Retinal pigment epithelial cell (primary cell): ENCODE data around the gene ABTB1.

Experiments used
- DNase-seq: peaks from one replicate; pipeline ENCODE4 v3.0.0-alpha.2; 2010; ENCODE audit warnings: low read depth
- H3K4me3 ChIP-seq: 2 replicates; pipeline ENCODE4 v1.5.1; 2011; ENCODE audit warnings: mild to moderate bottlenecking, low read length, control low read depth, moderate library complexity
- TF ChIP-seq, protein P1 (sequence below): conservative IDR thresholded peaks from 2 replicates; pipeline ENCODE4 v1.5.1; 2011; ENCODE audit warnings: low read depth, low read length, control low read depth, inconsistent platforms

ABTB1 gene

DNA sequence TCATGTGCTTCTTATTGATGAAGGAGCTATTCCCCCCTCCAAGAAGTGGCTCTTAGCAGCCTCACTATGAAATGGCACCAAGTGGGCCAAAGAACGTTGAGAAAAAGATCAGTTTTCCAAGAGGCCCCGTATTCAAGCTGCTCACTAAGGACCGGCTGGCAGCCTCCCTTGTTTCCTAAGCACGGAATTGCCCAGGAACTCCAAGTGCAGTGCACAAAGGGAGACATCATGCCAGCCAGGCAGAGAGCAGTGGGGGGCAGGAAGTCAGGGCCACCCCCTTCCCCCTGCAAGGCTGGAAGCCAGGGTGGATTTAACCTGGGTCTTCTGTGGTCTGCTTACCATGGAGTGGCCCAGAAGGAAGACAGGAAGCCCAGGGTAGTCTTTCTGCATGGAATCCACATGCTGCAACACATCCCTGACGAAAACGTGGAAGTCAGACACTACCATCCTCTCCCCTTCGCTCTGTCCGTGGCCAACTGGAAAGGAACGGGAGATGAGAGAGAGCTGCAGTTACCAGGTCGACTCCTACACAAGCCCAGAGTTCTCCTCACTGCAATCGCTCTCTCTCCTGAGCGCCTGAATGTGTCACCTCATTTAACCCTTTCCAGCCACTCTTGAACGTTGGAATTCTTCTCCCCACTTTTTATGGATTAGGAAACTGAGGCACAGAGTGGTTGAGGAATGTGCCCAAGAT is 49.5 kb downstream of the ABTB1 start:
- DNase-seq: no peak
- TF ChIP-seq, protein P1, sequence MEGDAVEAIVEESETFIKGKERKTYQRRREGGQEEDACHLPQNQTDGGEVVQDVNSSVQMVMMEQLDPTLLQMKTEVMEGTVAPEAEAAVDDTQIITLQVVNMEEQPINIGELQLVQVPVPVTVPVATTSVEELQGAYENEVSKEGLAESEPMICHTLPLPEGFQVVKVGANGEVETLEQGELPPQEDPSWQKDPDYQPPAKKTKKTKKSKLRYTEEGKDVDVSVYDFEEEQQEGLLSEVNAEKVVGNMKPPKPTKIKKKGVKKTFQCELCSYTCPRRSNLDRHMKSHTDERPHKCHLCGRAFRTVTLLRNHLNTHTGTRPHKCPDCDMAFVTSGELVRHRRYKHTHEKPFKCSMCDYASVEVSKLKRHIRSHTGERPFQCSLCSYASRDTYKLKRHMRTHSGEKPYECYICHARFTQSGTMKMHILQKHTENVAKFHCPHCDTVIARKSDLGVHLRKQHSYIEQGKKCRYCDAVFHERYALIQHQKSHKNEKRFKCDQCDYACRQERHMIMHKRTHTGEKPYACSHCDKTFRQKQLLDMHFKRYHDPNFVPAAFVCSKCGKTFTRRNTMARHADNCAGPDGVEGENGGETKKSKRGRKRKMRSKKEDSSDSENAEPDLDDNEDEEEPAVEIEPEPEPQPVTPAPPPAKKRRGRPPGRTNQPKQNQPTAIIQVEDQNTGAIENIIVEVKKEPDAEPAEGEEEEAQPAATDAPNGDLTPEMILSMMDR: no peak
- H3K4me3 ChIP-seq: no peak overlapping the region

DNA sequence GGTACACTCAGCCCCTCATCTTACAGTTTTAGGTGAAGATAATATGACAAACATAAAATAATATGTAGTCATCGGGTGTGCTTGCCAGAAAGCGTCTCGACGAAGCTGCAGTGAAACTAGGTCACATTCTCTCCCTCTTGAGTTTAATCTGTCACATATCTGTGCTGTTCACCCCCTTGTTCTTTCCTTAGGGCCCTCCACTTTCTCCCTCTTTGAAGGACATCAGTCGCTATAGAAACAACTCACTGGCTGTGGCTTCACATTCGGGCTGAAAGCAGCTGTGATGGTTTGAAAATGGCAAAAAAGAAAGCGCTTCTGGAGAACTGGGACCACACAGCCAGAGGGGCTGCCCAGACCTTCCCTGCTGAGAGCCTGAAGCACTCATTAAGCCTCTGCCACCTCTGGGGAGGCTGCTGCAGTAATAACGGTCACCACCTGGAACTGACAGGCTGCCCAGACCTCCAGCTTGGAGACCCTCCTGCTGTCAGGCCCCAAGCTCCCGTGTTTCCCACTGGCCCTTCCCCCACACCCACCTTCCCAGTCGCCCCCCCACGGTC is 50.3 kb downstream of the ABTB1 start:
- TF ChIP-seq, protein P1: no peak
- DNase-seq: no peak
- H3K4me3 ChIP-seq: no peak overlapping the region

DNA sequence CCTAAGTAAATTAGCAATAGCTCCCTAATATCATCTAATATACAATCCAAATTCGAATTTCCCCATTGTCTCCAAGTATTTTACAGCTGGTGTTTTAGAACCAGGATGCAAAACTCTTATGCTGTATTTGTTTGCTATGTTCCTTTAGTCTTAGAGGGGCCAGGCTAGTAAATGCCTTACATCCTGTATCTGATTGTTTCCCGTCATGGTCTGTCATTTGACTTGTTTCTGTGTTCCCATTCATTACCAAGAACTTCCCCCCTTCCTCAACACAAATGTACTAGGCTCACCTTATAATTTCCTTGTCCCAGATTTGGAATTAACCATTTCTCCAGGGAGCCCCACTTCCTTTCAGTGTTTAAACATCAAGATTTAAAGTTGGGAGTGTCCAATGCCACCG is 54.1 kb downstream of the ABTB1 start:
- DNase-seq: no peak
- TF ChIP-seq, protein P1: no peak
- no peak overlapping the region for H3K4me3 ChIP-seq

DNA sequence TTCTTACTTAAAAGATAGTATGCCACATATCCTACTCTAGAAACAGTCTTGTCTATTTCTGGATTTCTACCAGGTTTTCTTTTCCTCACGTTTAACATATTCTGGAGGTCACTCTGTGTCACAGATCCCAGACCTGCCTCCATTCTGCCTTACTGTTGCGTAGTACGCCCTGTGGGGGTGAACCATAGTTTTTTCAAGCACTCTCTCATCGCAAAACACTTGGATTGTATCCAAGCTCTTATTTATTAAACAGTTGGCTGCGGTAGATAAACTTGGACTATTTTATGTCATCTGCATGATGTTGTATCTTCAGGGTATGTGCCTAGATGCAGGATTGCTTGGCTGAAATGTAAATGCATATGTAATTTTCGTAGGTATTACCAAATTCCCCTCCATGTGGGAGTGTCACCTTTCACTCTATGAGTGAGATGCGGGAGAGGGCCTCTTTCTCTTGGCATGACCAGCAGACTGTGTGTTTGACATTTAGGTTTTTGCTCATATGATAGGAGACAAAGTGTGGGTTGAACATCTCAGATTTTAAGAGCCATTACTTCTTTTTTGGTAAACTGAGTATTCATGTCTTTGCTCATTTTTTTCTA is 55.8 kb downstream of the ABTB1 start:
- no peak overlapping the region for H3K4me3 ChIP-seq
- TF ChIP-seq, protein P1: no peak
- no peak for DNase-seq

DNA sequence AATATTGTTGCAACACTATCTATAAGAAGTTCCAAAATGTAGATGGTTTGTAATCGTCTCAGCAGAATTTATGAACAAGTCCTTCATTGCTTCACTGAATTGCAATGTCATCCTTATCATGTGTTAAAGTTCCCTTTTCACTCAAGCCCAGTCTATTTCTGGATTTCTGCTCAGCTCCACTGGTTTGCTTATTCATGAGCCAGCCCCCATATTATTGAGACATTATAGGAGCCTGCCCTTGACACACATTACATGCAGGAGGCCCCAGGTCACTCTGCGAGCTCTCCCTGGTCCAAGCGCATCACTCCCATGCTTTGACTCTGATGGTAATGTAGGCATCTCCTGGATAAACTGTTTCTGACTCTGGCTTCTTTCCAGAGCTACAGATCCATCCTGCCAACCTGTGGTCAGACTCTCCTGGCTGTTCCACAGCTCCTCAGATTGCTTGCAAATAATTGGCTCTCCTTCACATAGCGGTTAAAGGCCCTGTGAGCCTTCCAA is 56.9 kb downstream of the ABTB1 start:
- TF ChIP-seq, protein P1: no peak
- DNase-seq: no peak
- no peak overlapping the region for H3K4me3 ChIP-seq

DNA sequence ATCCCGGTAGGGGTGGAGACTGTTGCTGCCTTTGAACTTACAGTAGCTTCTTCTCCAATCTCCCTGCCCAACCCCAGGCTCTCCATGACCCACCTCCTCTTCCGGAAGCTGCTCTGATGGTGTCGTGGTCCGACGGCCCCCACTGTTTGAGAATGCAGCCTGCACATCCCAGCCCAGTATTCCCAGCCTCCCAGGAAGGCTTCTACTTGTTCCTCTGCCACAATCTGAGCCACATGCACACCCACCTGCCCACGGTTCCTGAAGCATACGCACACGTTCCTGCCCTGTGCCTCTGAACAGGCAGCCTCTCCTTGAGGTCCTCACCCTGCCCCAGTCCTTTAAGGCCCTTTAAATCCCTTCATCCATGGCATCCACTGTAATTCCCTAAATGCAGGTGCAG is 57.4 kb downstream of the ABTB1 start:
- no peak for DNase-seq
- TF ChIP-seq, protein P1: no peak
- no peak overlapping the region for H3K4me3 ChIP-seq
